ENCODE data around the gene GYG1.

GYG1 gene

GRCh38 chr3:148951599-148952361, 39.6 kb upstream of the GYG1 start:
- DNase-seq (ENCODE audit: low spot score): no peak
- H3K27ac ChIP-seq: no peak overlapping the region
- ChIA-PET CTCF (interaction anchor here (0.6 kb wide), 1 partner anchor 172 kb away, joined by 7 read pairs; no protein-coding TSS in a partner anchor), POLR2A (ENCODE audit: low non-redundant PET) (no interaction called here)
- no peak for TF ChIP-seq CTCF (conservative IDR thresholded peaks at IDR 0.05; ENCODE audit: low read depth)

GRCh38 chr3:148953094-148953493, 38.2 kb upstream of the GYG1 start:
- no peak for TF ChIP-seq CTCF (conservative IDR thresholded peaks at IDR 0.05; ENCODE audit: low read depth)
- DNase-seq (ENCODE audit: low spot score): no peak
- ChIA-PET POLR2A (ENCODE audit: low non-redundant PET) (no interaction called here), CTCF (interaction anchor here (0.6 kb wide), 1 partner anchor 228 kb away, joined by 3 read pairs; no protein-coding TSS in a partner anchor)
- no peak overlapping the region for H3K27ac ChIP-seq

GRCh38 chr3:148954981-148955380, 36.4 kb upstream of the GYG1 start:
- DNase-seq (ENCODE audit: low spot score): no peak
- CTCF ChIA-PET: interaction anchor here (0.6 to 1.3 kb wide), 8 partner anchors 32 to 1529 kb away, joined by 3 to 6 read pairs (median 4); no protein-coding TSS in a partner anchor
- POLR2A ChIA-PET (ENCODE audit: low non-redundant PET): no interaction called here
- TF ChIP-seq CTCF (conservative IDR thresholded peaks at IDR 0.05; ENCODE audit: low read depth): no peak
- no peak overlapping the region for H3K27ac ChIP-seq

DNA sequence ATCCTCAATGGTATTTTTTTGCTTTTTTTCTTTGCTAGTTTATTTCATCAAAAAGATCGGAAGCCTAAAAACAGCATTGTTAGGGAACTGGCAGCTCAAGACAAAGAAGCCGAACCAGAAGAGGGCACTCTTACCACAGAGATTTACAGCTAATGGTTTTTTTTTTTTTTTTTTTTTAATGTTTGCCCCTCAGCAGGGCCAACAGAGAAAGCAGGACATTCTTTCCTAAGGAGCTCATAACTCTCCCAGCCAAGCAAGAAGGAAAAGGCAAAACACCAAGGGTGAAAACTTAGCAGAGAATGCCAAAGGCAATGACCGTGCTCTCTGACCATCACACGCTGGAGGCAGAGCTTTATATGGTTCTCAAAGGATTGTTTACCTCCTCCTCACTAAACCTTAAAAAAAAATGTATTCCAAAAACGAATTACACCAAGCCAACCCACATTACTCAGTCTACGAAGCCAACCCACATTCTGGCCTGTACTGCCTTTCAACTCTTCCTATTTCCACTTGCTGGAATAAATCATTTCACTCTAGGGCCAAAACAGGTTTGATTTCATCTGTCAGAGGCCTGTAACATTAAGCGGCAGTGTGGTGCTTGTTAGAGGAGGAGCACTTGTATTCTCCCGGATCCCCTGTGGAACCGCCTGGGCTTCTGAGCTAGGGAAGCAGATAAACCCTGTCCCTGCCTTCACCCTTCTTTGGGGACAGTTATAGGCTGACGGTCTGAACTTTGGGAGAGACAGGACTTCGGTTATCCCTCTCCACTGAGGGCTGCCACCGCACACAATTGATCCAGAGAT, 35.6 kb upstream of the GYG1 start:
- peak; percentile 17 for DNase-seq (ENCODE audit: low spot score)
- CTCF ChIA-PET: interaction anchor here (0.5 to 1.3 kb wide), 14 partner anchors 31 to 1528 kb away, joined by 3 to 6 read pairs (median 4); no protein-coding TSS in a partner anchor
- peak; percentile 65 for TF ChIP-seq CTCF (conservative IDR thresholded peaks at IDR 0.05; ENCODE audit: low read depth)
- H3K27ac ChIP-seq: no peak overlapping the region
- POLR2A ChIA-PET (ENCODE audit: low non-redundant PET): no interaction called here

- H3K27ac ChIP-seq: no peak overlapping the region
- POLR2A ChIA-PET (ENCODE audit: low non-redundant PET): no interaction called here
- TF ChIP-seq CTCF (conservative IDR thresholded peaks at IDR 0.05; ENCODE audit: low read depth): no peak
- DNase-seq (ENCODE audit: low spot score): no peak
- CTCF ChIA-PET: interaction anchor here (0.6 kb wide), 1 partner anchor 323 kb away, joined by 3 read pairs; no protein-coding TSS in a partner anchor
Observed at GRCh38 chr3:148957586-148957985, 33.8 kb upstream of the GYG1 start.

DNA sequence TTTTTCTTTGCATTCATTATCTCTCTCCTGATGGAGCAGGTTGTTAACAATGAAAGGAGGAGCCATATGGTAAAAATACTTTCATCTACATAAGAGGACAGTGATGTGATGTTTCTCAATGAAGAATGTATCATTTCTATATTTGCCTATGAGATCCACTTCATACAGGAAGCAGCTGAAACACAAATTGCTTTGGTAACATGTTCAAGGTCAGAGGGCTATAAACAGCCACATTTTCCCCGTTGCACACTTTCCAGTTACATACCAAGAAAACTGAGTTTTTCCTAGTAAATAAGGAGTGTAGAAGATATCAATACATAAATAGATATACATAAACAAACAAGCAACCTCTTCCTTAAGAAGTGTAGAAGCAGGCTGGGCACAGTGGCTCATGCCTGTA, 32.6 kb upstream of the GYG1 start:
- ChIA-PET CTCF (interaction anchor here (0.6 kb wide), 1 partner anchor 12 kb away, joined by 5 read pairs; no protein-coding TSS in a partner anchor), POLR2A (ENCODE audit: low non-redundant PET) (no interaction called here)
- no peak for DNase-seq (ENCODE audit: low spot score)
- TF ChIP-seq CTCF (conservative IDR thresholded peaks at IDR 0.05; ENCODE audit: low read depth): no peak
- no peak overlapping the region for H3K27ac ChIP-seq

Data from RWPE1 (cell line).